Breast epithelium (tissue), 3 donors: ENCODE measurements around the gene ZNF341.

Experiments
- POLR2A ChIP-seq: fragments of 450-650 bp; IDR thresholded peaks from one replicate; pipeline ENCODE4 v1.6.1; 2016; ENCODE audit warnings: antibody characterized with exemption, mild to moderate bottlenecking, moderate library complexity
- POLR2AphosphoS5 ChIP-seq, 3 donors: sonication (generic); formaldehyde crosslinking; IDR thresholded peaks; one replicate each; pipeline ENCODE4 v1.6.1; 2017; ENCODE audit warnings: antibody characterized with exemption in 3 of 3
- TF ChIP-seq, protein P1 (sequence below), 3 donors: fragments of 450-650 bp; IDR thresholded peaks; one replicate each; pipeline ENCODE4 v1.5.1; 2016 to 2017; ENCODE audit warnings: antibody characterized with exemption in 3 of 3, mild to moderate bottlenecking in 3 of 3, moderate library complexity in 3 of 3

DNA sequence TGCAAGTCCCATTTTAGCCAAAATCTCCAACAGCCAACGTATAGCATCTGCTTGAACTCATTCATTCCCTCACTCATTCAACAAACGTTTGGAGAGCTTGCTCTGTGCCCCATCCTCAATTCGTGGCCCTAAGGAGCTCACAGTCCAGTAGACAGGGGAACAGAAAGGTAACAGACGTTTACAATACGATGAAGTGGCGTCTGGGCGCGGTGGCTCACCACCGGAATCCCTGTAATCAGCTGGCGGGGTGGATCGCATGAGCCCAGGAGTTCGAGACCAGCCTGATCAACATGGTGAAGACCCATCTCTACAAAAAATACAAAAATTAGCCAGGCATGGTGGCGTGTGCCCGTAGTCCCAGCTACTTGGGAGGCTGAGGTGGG lies 44.8 kb upstream of the ZNF341 start:
- TF ChIP-seq, protein P1, sequence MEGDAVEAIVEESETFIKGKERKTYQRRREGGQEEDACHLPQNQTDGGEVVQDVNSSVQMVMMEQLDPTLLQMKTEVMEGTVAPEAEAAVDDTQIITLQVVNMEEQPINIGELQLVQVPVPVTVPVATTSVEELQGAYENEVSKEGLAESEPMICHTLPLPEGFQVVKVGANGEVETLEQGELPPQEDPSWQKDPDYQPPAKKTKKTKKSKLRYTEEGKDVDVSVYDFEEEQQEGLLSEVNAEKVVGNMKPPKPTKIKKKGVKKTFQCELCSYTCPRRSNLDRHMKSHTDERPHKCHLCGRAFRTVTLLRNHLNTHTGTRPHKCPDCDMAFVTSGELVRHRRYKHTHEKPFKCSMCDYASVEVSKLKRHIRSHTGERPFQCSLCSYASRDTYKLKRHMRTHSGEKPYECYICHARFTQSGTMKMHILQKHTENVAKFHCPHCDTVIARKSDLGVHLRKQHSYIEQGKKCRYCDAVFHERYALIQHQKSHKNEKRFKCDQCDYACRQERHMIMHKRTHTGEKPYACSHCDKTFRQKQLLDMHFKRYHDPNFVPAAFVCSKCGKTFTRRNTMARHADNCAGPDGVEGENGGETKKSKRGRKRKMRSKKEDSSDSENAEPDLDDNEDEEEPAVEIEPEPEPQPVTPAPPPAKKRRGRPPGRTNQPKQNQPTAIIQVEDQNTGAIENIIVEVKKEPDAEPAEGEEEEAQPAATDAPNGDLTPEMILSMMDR (IDR thresholded peaks at IDR 0.05), result no peak
- no peak for TF ChIP-seq POLR2A
- no peak for TF ChIP-seq POLR2AphosphoS5 (IDR thresholded peaks at IDR 0.05)
